Measurements from ENCODE around the gene P2RY12. TPM values are rescaled to one million over a fixed set of nuclear protein-coding genes. Genes with fewer than 3 reads are reported as not detected.

The P2RY12 gene
- total and polyA plus RNA-seq, 2 of the 4 experiments (the other 2 are of a cell fraction): not detected

DNA sequence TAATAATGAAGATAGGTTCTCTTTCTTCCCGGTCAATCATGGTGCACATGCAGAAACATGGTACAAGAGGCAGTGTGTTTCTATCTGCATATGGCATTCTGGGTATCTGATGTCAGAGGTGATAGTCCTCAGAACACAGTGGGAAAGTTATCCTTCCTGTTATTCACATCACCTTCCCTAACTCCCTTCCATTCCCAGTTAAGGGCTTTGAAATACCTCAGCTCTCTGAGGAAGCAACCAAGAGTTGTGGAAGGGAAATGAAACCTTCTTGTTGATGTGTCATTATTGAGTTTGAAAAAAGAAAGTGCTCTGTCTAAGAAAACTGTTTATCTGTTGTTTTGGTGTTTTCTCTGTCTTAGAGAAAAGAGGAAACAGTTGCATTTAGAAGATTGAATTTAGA is 33.3 kb downstream of the P2RY12 start:
- Histone ChIP-seq H3K18ac (ENCODE audit: low read depth, low read length) (peak overlapping the region; percentile 21; the same call in 1 of the 2 replicates), H4K91ac (ENCODE audit: insufficient read depth, low read depth, low read length) (no peak overlapping the region), H2AK5ac (ENCODE audit: low read depth, low read length) (no peak overlapping the region), H2AK9ac (replicated peaks; ENCODE audit: low read depth, low read length, poor library complexity) (no peak overlapping the region), H4K8ac (ENCODE audit: low read depth in 2 of 2, low read length in 2 of 2) (no peak overlapping the region), H3K4me3 (ENCODE audit: insufficient read depth, low read depth, low read length) (no peak overlapping the region), H3K56ac (ENCODE audit: extremely low read depth, insufficient read depth, low read length) (no peak overlapping the region), H3K4me1 (ENCODE audit: control insufficient read depth, insufficient read depth, low read length) (peaks cover 3% of the 10 kb centered on the region; the same call in 1 of the 2 replicates), H3K79me1 (ENCODE audit: low read depth in 1 of 2, low read length in 2 of 2) (no peaks in the 10 kb centered on the region), H3K4ac (ENCODE audit: low read depth, low read length) (no peak overlapping the region), H2BK20ac (ENCODE audit: low read depth, low read length) (no peak overlapping the region), H3K23ac (ENCODE audit: low read depth, low read length) (no peak overlapping the region), H3K4me2 (ENCODE audit: low read depth, low read length) (no peak overlapping the region; the same call in 1 of the 2 replicates), H4K20me1 (ENCODE audit: insufficient read depth, low read length) (no peaks in the 10 kb centered on the region), H4K5ac (ENCODE audit: low read depth, low read length) (no peak overlapping the region), H3K14ac (replicated peaks; ENCODE audit: low read depth, low read length) (no peak overlapping the region), H3K9me1 (ENCODE audit: insufficient read depth, low read length) (no peaks in the 10 kb centered on the region; the same call in 1 of the 2 replicates), H2AFZ (replicated peaks; ENCODE audit: low read length, poor library complexity) (no peak overlapping the region), H2BK120ac (ENCODE audit: low read depth, low read length) (no peak overlapping the region), H2BK5ac (ENCODE audit: low read depth, low read length, poor library complexity, severe bottlenecking) (no peak overlapping the region), H3K9ac (ENCODE audit: low read depth, low read length) (no peak overlapping the region), H3K36me3 (ENCODE audit: control insufficient read depth, insufficient read depth, low read length) (no peaks in the 10 kb centered on the region), H2BK15ac (ENCODE audit: low read depth, low read length) (no peak overlapping the region), H3K27ac (ENCODE audit: insufficient read depth, low read length) (no peak overlapping the region), H3K27me3 (ENCODE audit: control insufficient read depth, insufficient read depth, low read length) (no peaks in the 10 kb centered on the region), H3K9me3 (ENCODE audit: control insufficient read depth, insufficient read depth, low read length) (no peaks in the 10 kb centered on the region)
- dilution Hi-C loops (cut with HindIII; ENCODE audit: low sequenced_read_pairs, unreplicated experiment) (no loop called here), in situ Hi-C loops (cut with MboI; ENCODE audit: low sequenced_read_pairs) (no loop called here), intact Hi-C loops (cut with micrococcal nuclease) (no loop called here)
- TF ChIP-seq CHD1 (IDR thresholded peaks at IDR 0.05; ENCODE audit: low read depth, low read length): no peak
- no peak for TF ChIP-seq CEBPB (IDR thresholded peaks at IDR 0.05; ENCODE audit: low read depth, low read length)
- TF ChIP-seq FOS (IDR thresholded peaks at IDR 0.05; ENCODE audit: low read depth, low read length): no peak
- no peak for TF ChIP-seq CTCF (conservative IDR thresholded peaks at IDR 0.05; ENCODE audit: low read depth, low read length)
- TF ChIP-seq, protein P1, sequence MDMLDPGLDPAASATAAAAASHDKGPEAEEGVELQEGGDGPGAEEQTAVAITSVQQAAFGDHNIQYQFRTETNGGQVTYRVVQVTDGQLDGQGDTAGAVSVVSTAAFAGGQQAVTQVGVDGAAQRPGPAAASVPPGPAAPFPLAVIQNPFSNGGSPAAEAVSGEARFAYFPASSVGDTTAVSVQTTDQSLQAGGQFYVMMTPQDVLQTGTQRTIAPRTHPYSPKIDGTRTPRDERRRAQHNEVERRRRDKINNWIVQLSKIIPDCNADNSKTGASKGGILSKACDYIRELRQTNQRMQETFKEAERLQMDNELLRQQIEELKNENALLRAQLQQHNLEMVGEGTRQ (IDR thresholded peaks at IDR 0.05; ENCODE audit: low read depth, low read length): no peak
- TF ChIP-seq SMC3 (IDR thresholded peaks at IDR 0.05; ENCODE audit: low read depth, low read length): no peak
- no peak for TF ChIP-seq POLR2A (IDR thresholded peaks at IDR 0.05; ENCODE audit: low read depth, low read length)
- no peak for TF ChIP-seq ELK1 (IDR thresholded peaks at IDR 0.05; ENCODE audit: borderline replicate concordance, low read depth, low read length)
- TF ChIP-seq MXI1 (IDR thresholded peaks at IDR 0.05; ENCODE audit: borderline replicate concordance, low read depth, low read length): no peak
- TF ChIP-seq MAZ (IDR thresholded peaks at IDR 0.05; ENCODE audit: borderline replicate concordance, low read depth, low read length): no peak
- TF ChIP-seq NFE2L2 (IDR thresholded peaks at IDR 0.05; ENCODE audit: low read depth, low read length): no peak
- no peak for TF ChIP-seq RAD21 (IDR thresholded peaks at IDR 0.05; ENCODE audit: low read length)
- no peak for TF ChIP-seq RFX5 (IDR thresholded peaks at IDR 0.05; ENCODE audit: low read depth, low read length)
- TF ChIP-seq MAFK (IDR thresholded peaks at IDR 0.05; ENCODE audit: low read depth, low read length): no peak
- BruUV-seq (replicated peaks): no TSS peak
- DNase-seq (no peak), ATAC-seq (ENCODE audit: low read depth) (peak; percentile 14; the same call in 1 of the 2 replicates)
- POLR2A ChIA-PET (ENCODE audit: unreplicated experiment): no interaction called here
- CTCF ChIA-PET: interaction anchor here (0.5 to 0.9 kb wide), 4 partner anchors 12 to 66 kb away, joined by 3 read pairs; no protein-coding TSS in a partner anchor
- no CpG with 5 or more reads among the region's 1 CpG for WGBS, 2 experiments (ENCODE audit: extremely low coverage in 2 of 2, insufficient read length in 1 of 2)
